HEK293 (cell line): ENCODE results near the gene OR51L1.

Source experiments
- CTCF ChIA-PET: fragments of 350-600 bp; formaldehyde crosslinking; extraction: SDS; loops from one replicate; lab custom pipeline; 2021; ENCODE audit warnings: antibody characterized with exemption; lab: Yijun Ruan, JAX
- POLR2A ChIA-PET: fragments of 300-600 bp; formaldehyde crosslinking; extraction: SDS; loops from one replicate; lab custom pipeline; 2020; ENCODE audit warnings: antibody characterized with exemption, inconsistent platforms; lab: Yijun Ruan, JAX
- H3K27ac ChIP-seq: fragments of 200-500 bp; sonication (Bioruptor generic); 2 replicates; pipeline ENCODE4 v1.5.1; 2014; ENCODE audit warnings: low read depth, low read length, control low read depth, inconsistent platforms; ENCODE audit errors: extremely low read depth
- H3K36me3 ChIP-seq, 2 experiments: fragments of 200-500 bp in 1 of 2; sonication (Bioruptor generic) in 1 of 2; 1 replicate in 1 of 2; 2 replicates in 1 of 2; pipeline ENCODE4 v1.5.1; 2014 to 2017; ENCODE audit warnings: inconsistent platforms in 2 of 2, low read length in 2 of 2; ENCODE audit not compliant: control insufficient read depth in 2 of 2, insufficient read depth in 1 of 2
- H3K4me1 ChIP-seq: fragments of 200-500 bp; sonication (Bioruptor generic); 2 replicates; pipeline ENCODE4 v1.5.1; 2014; ENCODE audit warnings: mild to moderate bottlenecking, low read length, inconsistent platforms; ENCODE audit not compliant: control insufficient read depth, insufficient read depth
- H3K4me3 ChIP-seq: 2 replicates; pipeline ENCODE4 v1.5.1; 2011; ENCODE audit warnings: low read depth, mild to moderate bottlenecking, control low read depth, low read length, moderate library complexity
- H3K9me3 ChIP-seq: fragments of 200-500 bp; sonication (Bioruptor generic); 2 replicates; pipeline ENCODE4 v1.5.1; 2014; ENCODE audit warnings: low read depth, low read length, inconsistent platforms; ENCODE audit not compliant: control insufficient read depth, insufficient read depth
- AEBP2 ChIP-seq: fragments of 450-650 bp; formaldehyde crosslinking; IDR thresholded peaks from 2 replicates; pipeline ENCODE4 v1.5.1; 2016; ENCODE audit warnings: missing biosample characterization, missing genetic modification characterization, borderline replicate concordance
- INSM2 ChIP-seq: fragments of 450-650 bp; formaldehyde crosslinking; IDR thresholded peaks from 2 replicates; pipeline ENCODE4 v1.5.1; 2016; ENCODE audit warnings: missing biosample characterization, missing genetic modification characterization
- OSR2 ChIP-seq: fragments of 450-650 bp; formaldehyde crosslinking; IDR thresholded peaks from 2 replicates; pipeline ENCODE4 v1.5.1; 2016; ENCODE audit warnings: missing biosample characterization, missing genetic modification characterization
- PRDM2 ChIP-seq: fragments of 450-650 bp; formaldehyde crosslinking; IDR thresholded peaks from 2 replicates; pipeline ENCODE4 v1.5.1; 2016; ENCODE audit warnings: missing biosample characterization, missing genetic modification characterization, borderline replicate concordance
- ZBTB6 ChIP-seq: fragments of 450-650 bp; formaldehyde crosslinking; IDR thresholded peaks from 2 replicates; pipeline ENCODE4 v1.5.1; 2017; ENCODE audit warnings: missing biosample characterization, missing genetic modification characterization
- ZNF132 ChIP-seq: fragments of 450-650 bp; formaldehyde crosslinking; IDR thresholded peaks from 2 replicates; pipeline ENCODE4 v1.5.1; 2017; ENCODE audit warnings: missing biosample characterization, missing genetic modification characterization, borderline replicate concordance
- ZNF18 ChIP-seq: fragments of 450-650 bp; formaldehyde crosslinking; IDR thresholded peaks from 2 replicates; pipeline ENCODE4 v1.5.1; 2016; ENCODE audit warnings: missing biosample characterization, missing genetic modification characterization
- ZNF214 ChIP-seq: fragments of 450-650 bp; formaldehyde crosslinking; IDR thresholded peaks from 2 replicates; pipeline ENCODE4 v1.5.1; 2017; ENCODE audit warnings: missing biosample characterization, mild to moderate bottlenecking, missing genetic modification characterization, borderline replicate concordance
- ZNF223 ChIP-seq: fragments of 450-650 bp; formaldehyde crosslinking; IDR thresholded peaks from 2 replicates; pipeline ENCODE4 v1.5.1; 2016; ENCODE audit warnings: missing biosample characterization, missing genetic modification characterization
- ZNF341 ChIP-seq: fragments of 450-650 bp; formaldehyde crosslinking; IDR thresholded peaks from 2 replicates; pipeline ENCODE4; 2016; ENCODE audit warnings: low read depth, missing biosample characterization, missing genetic modification characterization
- ZNF391 ChIP-seq: fragments of 450-650 bp; formaldehyde crosslinking; IDR thresholded peaks from 2 replicates; pipeline ENCODE4 v1.5.1; 2016; ENCODE audit warnings: low read depth, missing biosample characterization, missing genetic modification characterization, borderline replicate concordance
- ZNF501 ChIP-seq: fragments of 450-650 bp; formaldehyde crosslinking; IDR thresholded peaks from 2 replicates; pipeline ENCODE4 v1.5.1; 2016; ENCODE audit warnings: missing biosample characterization, missing genetic modification characterization
- ZNF544 ChIP-seq: fragments of 450-650 bp; formaldehyde crosslinking; IDR thresholded peaks from 2 replicates; pipeline ENCODE4 v1.5.0; 2017; ENCODE audit warnings: missing biosample characterization, missing genetic modification characterization
- ZNF558 ChIP-seq: fragments of 450-650 bp; formaldehyde crosslinking; IDR thresholded peaks from 2 replicates; pipeline ENCODE4 v1.5.1; 2016; ENCODE audit warnings: missing biosample characterization, missing genetic modification characterization
- ZNF585B ChIP-seq: fragments of 450-650 bp; formaldehyde crosslinking; IDR thresholded peaks from 2 replicates; pipeline ENCODE4 v1.5.1; 2016; ENCODE audit warnings: missing biosample characterization, missing genetic modification characterization
- ZNF654 ChIP-seq: fragments of 450-650 bp; formaldehyde crosslinking; IDR thresholded peaks from 2 replicates; pipeline ENCODE4 v1.5.1; 2016; ENCODE audit warnings: low read depth, missing biosample characterization, missing genetic modification characterization
- ZNF747 ChIP-seq: fragments of 450-650 bp; formaldehyde crosslinking; IDR thresholded peaks from 2 replicates; pipeline ENCODE4 v1.5.1; 2016; ENCODE audit warnings: missing biosample characterization, missing genetic modification characterization

Gene OR51L1

GRCh38 chr11:4957396-4957795 is 37.3 kb upstream of the OR51L1 start:
- TF ChIP-seq ZNF501 = no peak
- no peak for TF ChIP-seq ZNF747 (tag by site-specific recombination)
- TF ChIP-seq ZNF654 (tag by site-specific recombination) = no peak
- no peak for TF ChIP-seq ZNF558
- no peak for TF ChIP-seq PRDM2 (tag by site-specific recombination)
- TF ChIP-seq ZNF132 = no peak
- no peak for TF ChIP-seq OSR2 (tag by site-specific recombination)
- H3K27ac ChIP-seq = no peak overlapping the region
- POLR2A ChIA-PET = no interaction called here

GRCh38 chr11:4960877-4961276 is 33.8 kb upstream of the OR51L1 start:
- ChIA-PET POLR2A (no interaction called here), CTCF (interaction anchor here (0.6 kb wide), 1 partner anchor 32 kb away, joined by 3 read pairs; no protein-coding TSS in a partner anchor)
- no peaks in the 10 kb centered on the region for H3K9me3 ChIP-seq
- no peaks in the 10 kb centered on the region for H3K4me1 ChIP-seq
- TF ChIP-seq ZNF391 (no peak), ZBTB6 (tag by site-specific recombination) (no peak), ZNF223 (no peak), ZNF214 (tag by site-specific recombination) (no peak), INSM2 (no peak), ZNF544 (no peak), ZNF341 (tag by site-specific recombination) (no peak), AEBP2 (tag by site-specific recombination) (no peak), ZNF585B (no peak), ZNF18 (tag by site-specific recombination) (no peak)
- no peaks in the 10 kb centered on the region for H3K36me3 ChIP-seq
- no peak overlapping the region for H3K27ac ChIP-seq
- no peak overlapping the region for H3K4me3 ChIP-seq

More at GRCh38 chr11:4957396-4957795, 37.3 kb upstream of the OR51L1 start:
- no peaks in the 10 kb centered on the region for H3K4me1 ChIP-seq
- CTCF ChIA-PET = no interaction called here
- no peak overlapping the region for H3K4me3 ChIP-seq
- no peaks in the 10 kb centered on the region for H3K36me3 ChIP-seq
- H3K9me3 ChIP-seq = no peaks in the 10 kb centered on the region
